Cardiac septum (tissue), 1 donor: ENCODE measurements around the gene ZCCHC4. TPM values are rescaled to one million over a fixed set of nuclear protein-coding genes. Genes with fewer than 3 reads are reported as not detected.

Source experiments
- total RNA-seq: library from RNA; stranded (reverse); fragmentation: NEBNext Ultra II Directional; extraction: Animal tissue kit (Norgen Biotek cat#: 25700); gene quantifications from one replicate; pipeline ENCODE4 v1.2.1, GENCODE V29; 2021
- donor health status: DM: no; HTN: no; CAD: no.

Gene ZCCHC4
- total RNA-seq, 1 donor from 2014 or later, result 8.0 TPM

Other genes with a start within 250 kb of the ZCCHC4 start
- gene SEPSECS, start 152.3 kb upstream of the ZCCHC4 start, total RNA-seq, result 6.6 TPM
- 3.4 TPM for gene PI4K2B, start 78.7 kb upstream of the ZCCHC4 start, total RNA-seq
- 14.2 TPM for gene ANAPC4, start 64.5 kb downstream of the ZCCHC4 start, total RNA-seq